ENCODE data around the gene TGFBR3L. TPM values are rescaled to one million over a fixed set of nuclear protein-coding genes. Genes with fewer than 3 reads are reported as not detected.

Gene TGFBR3L
- total and polyA plus RNA-seq, 10 of the 15 experiments (the other 5 are each of a cell fraction or from before 2014, with no cell fraction given), result 0.20 to 0.23 TPM; not detected in 8

DNA sequence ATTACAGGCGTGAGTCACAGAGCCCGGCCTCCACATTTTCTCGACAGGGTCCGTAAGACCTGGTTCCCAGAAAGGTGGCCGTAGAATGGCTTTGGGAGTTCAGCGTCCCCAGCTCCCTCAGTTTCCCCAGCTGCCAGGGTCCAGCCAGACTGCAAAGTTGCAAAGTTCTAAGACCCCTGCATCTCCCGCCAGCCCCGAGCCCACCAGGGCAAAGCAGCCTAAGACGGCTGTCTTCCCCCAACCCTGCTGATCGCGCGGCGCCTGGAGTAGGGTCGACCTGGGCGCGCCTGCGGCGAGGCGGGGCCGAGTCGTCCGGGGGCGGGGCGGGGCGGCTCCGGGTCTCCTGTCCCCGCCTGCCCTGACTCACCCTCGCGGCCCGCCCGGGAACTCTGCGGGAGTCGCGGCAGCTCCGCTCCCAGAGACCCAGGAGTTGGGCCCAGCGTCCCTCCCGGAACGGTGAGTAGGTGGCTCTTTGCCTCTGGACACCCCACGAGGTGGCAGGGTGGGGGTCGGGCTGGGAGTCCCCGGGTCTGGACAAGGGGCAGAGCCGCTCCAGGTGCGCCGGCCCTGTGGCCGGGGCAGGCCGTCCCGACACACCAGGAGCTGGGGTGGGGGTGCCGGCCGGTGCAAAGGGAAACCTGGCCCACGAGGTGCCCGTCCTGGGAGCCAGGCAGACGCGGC, 26.3 kb upstream of the TGFBR3L start, which contains the start of gene LRRC8E:
LRRC8E (plus strand) TSS at position 366 of the 681 bp plus-strand sequence. CDS start 7,094 bp downstream, outside the sequence.
- ChIA-PET POLR2A (no interaction called here), CTCF (interaction anchor here (0.9 kb wide), 1 partner anchor 19 kb away, joined by 3 read pairs; no protein-coding TSS in a partner anchor), SMC1A (ENCODE audit: uncharacterized antibody, unreplicated experiment) (interaction anchor here (0.7 kb wide), 1 partner anchor 1023 kb away, joined by 3 read pairs; no protein-coding TSS in a partner anchor), RAD21 (ENCODE audit: unreplicated experiment) (no interaction called here)
- intact Hi-C loops (cut with micrococcal nuclease; ENCODE audit: unreplicated experiment), result no loop called here
- no peaks in the 10 kb centered on the region for H4K20me1 ChIP-seq (ENCODE audit: control insufficient read depth, insufficient read depth)
- WGBS (ENCODE audit: insufficient coverage, insufficient replicate concordance, low lambda C conversion rate, missing lambda C conversion rate), result 16% methylated on average over 35 of the region's 53 CpGs
- no peak within 1 kb of the TSS for H2AFZ ChIP-seq (ENCODE audit: control insufficient read depth, low read depth, low read length)
- DNase-seq (ENCODE audit: low read depth, low spot score) (no peak), FAIRE-seq (no peak), ATAC-seq (no peak)
- H3K4me1 ChIP-seq (ENCODE audit: control insufficient read depth, insufficient read depth, low read length), result no peaks in the 10 kb centered on the region
- no TSS peak for BruUV-seq (replicated peaks)
- in situ Hi-C loops (cut with MboI), result no loop called here
- H3K36me3 ChIP-seq (ENCODE audit: control insufficient read depth in 2 of 2, insufficient read depth in 2 of 2, low read length in 1 of 2), result no peaks in the 10 kb centered on the region
- peaks cover 0 to 2% of the 10 kb centered on the region in 2 experiments; a peak in 2 of 4 replicates for H3K27me3 ChIP-seq (replicated peaks in 1 of 2; ENCODE audit: control insufficient read depth in 2 of 2, insufficient read depth in 2 of 2, low read length in 1 of 2)
- H3K9me3 ChIP-seq (replicated peaks; ENCODE audit: control insufficient read depth, insufficient read depth, low read length), result no peaks in the 10 kb centered on the region
- H3K4me3 ChIP-seq, result no peak within 1 kb of the TSS
- H3K79me2 ChIP-seq (ENCODE audit: control insufficient read depth, insufficient read depth, low read length), result no peaks in the 10 kb centered on the region
- H3K4me2 ChIP-seq (ENCODE audit: control insufficient read depth, insufficient read depth), result 0 out of 2 replicates have a peak within 1 kb of the TSS, but pooled peaks have one; percentile 17
- no peak within 1 kb of the TSS for H3K9ac ChIP-seq (ENCODE audit: control insufficient read depth, insufficient read depth, low read length)
- no peak within 1 kb of the TSS for H3K27ac ChIP-seq (ENCODE audit: control insufficient read depth, insufficient read depth)
- TF ChIP-seq, protein P1, sequence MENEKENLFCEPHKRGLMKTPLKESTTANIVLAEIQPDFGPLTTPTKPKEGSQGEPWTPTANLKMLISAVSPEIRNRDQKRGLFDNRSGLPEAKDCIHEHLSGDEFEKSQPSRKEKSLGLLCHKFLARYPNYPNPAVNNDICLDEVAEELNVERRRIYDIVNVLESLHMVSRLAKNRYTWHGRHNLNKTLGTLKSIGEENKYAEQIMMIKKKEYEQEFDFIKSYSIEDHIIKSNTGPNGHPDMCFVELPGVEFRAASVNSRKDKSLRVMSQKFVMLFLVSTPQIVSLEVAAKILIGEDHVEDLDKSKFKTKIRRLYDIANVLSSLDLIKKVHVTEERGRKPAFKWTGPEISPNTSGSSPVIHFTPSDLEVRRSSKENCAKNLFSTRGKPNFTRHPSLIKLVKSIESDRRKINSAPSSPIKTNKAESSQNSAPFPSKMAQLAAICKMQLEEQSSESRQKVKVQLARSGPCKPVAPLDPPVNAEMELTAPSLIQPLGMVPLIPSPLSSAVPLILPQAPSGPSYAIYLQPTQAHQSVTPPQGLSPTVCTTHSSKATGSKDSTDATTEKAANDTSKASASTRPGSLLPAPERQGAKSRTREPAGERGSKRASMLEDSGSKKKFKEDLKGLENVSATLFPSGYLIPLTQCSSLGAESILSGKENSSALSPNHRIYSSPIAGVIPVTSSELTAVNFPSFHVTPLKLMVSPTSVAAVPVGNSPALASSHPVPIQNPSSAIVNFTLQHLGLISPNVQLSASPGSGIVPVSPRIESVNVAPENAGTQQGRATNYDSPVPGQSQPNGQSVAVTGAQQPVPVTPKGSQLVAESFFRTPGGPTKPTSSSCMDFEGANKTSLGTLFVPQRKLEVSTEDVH (IDR thresholded peaks at IDR 0.05; ENCODE audit: low read depth, partially characterized antibody), result no peak
- TF ChIP-seq CHD2 (IDR thresholded peaks at IDR 0.05; ENCODE audit: borderline replicate concordance, low read depth, low read length) (no peak), RELB (IDR thresholded peaks at IDR 0.05; ENCODE audit: low read depth) (no peak), ZBTB4 (CRISPR knock-in tag; IDR thresholded peaks at IDR 0.05) (no peak), SMARCA5 (IDR thresholded peaks at IDR 0.05) (no peak), TCF7 (IDR thresholded peaks at IDR 0.05; ENCODE audit: borderline replicate concordance) (no peak), POLR2AphosphoS2 (IDR thresholded peaks at IDR 0.05; ENCODE audit: low read depth, low read length) (no peak), ZNF24 (IDR thresholded peaks at IDR 0.05) (no peak), NFYA (IDR thresholded peaks at IDR 0.05; ENCODE audit: borderline replicate concordance, low read depth, low read length) (no peak), SUZ12 (IDR thresholded peaks at IDR 0.05; ENCODE audit: unreplicated experiment) (no peak)

Data from GM12878 (cell line).